ENCODE measurements around the gene RCVRN.
A peak's percentile ranks its signal among the peaks of the same experiment; 100 is the strongest.

The RCVRN gene

GRCh38 chr17:9907883-9908648 is 3.0 kb upstream of the RCVRN start:
- DNase-seq (ENCODE audit: low spot score), result no peak
- Histone ChIP-seq H3K4me3 (no peak overlapping the region), H3K27ac (no peak overlapping the region)
- TF ChIP-seq, protein P1, sequence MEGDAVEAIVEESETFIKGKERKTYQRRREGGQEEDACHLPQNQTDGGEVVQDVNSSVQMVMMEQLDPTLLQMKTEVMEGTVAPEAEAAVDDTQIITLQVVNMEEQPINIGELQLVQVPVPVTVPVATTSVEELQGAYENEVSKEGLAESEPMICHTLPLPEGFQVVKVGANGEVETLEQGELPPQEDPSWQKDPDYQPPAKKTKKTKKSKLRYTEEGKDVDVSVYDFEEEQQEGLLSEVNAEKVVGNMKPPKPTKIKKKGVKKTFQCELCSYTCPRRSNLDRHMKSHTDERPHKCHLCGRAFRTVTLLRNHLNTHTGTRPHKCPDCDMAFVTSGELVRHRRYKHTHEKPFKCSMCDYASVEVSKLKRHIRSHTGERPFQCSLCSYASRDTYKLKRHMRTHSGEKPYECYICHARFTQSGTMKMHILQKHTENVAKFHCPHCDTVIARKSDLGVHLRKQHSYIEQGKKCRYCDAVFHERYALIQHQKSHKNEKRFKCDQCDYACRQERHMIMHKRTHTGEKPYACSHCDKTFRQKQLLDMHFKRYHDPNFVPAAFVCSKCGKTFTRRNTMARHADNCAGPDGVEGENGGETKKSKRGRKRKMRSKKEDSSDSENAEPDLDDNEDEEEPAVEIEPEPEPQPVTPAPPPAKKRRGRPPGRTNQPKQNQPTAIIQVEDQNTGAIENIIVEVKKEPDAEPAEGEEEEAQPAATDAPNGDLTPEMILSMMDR (IDR thresholded peaks at IDR 0.05), result no peak

GRCh38 chr17:9907131-9907530 is 2.1 kb upstream of the RCVRN start:
- TF ChIP-seq, protein P1 (IDR thresholded peaks at IDR 0.05), result no peak
- no peak for DNase-seq (ENCODE audit: low spot score)
- Histone ChIP-seq H3K4me3 (no peak overlapping the region), H3K27ac (no peak overlapping the region)

DNA sequence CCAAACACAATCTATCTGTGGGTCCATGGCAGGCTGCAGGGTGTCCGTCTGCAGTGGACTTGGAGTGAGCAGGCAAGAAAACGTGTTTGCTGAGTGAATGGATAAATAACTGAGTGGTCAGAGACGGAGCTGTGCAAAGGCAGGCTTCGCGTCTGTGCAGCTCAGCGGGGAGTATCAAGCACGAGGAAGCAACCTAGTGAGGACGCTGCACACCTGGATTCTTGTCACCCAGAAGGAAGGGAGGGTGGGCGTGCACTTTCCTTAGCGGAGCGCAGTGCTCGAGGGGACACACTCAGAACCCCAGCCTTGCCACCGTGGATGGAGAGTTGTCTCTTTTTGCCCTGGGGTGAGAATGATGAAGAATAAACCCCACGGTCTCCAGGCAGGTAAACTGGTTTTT is 1.5 kb upstream of the RCVRN start:
- DNase-seq (ENCODE audit: low spot score), result no peak
- H3K4me3 ChIP-seq, result no peak overlapping the region
- TF ChIP-seq, protein P1 (IDR thresholded peaks at IDR 0.05), result no peak
- no peak overlapping the region for H3K27ac ChIP-seq

DNA sequence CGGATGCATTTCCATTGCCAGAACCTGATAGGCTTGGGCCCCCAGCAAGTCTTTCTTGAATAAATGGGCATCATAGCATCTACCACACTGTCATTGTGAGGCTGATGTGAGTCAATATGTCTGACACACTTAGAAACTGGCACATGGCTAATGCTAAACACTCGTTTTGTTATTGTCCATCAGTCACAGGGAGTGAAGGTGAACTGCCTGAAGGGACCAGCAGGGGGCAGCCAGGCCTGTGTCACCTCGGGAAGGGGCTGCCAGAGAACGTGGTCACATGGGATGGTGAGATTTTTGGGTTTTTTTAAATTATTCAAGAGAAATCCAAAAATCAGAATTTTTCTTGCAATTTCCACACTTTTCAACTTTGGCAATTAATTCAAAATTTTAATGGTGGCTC is 831 bp upstream of the RCVRN start:
- Histone ChIP-seq H3K27ac (no peak overlapping the region), H3K4me3 (no peak overlapping the region)
- DNase-seq (ENCODE audit: low spot score), result no peak
- TF ChIP-seq, protein P1 (IDR thresholded peaks at IDR 0.05), result no peak

DNA sequence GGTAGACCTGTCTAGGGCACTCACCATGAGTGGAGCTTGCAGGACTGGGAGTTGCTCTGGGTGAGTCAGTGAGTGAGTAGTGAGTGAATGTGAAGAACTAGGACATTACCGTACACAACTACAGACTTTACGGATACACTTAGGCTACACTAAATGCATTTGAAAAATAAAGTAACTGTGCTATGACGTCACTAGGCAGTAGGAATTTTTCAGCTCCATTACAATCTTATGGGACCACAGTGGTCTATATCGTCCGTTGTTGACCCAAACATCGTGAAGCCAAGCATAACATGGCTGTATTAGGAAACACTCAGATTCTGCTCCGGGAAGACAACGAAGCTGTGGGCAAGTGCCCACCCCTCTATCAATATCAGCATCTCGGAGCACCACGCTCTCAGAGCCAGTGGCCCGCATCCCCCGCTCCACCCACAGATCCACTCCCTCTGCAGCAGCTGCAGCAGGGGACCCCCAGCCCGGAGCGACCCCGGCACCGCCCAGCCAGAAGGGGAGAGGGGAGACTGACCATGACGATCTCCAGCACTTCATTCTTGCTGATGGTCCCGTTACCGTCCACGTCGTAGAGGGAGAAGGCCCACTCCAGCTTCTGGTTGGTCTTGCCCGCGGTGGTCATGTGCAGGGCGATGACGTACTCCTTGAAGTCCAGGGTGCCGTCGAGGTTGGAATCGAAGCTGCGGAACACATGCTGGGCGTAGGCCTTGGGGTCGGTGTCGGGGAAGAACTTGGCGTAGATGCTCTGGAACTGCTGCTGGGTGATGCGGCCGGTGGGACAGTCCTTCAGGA is 594 bp downstream of the RCVRN start:
- H3K4me3 ChIP-seq, result no peak overlapping the region
- TF ChIP-seq, protein P1 (IDR thresholded peaks at IDR 0.05), result no peak
- H3K27ac ChIP-seq, result no peak overlapping the region
- peak; percentile 64 for DNase-seq (ENCODE audit: low spot score)

- no peak for DNase-seq (ENCODE audit: low spot score)
- TF ChIP-seq, protein P1 (IDR thresholded peaks at IDR 0.05), result no peak
- Histone ChIP-seq H3K27ac (no peak overlapping the region), H3K4me3 (no peak overlapping the region)
Observed at GRCh38 chr17:9902120-9902519, 3.0 kb downstream of the RCVRN start.
